Endodermal cell (in vitro differentiated cells): ENCODE data around the gene UBN1. TPM values are rescaled to one million over a fixed set of nuclear protein-coding genes. Genes with fewer than 3 reads are reported as not detected.

Experiments used
- DNase-seq: peaks from one replicate; pipeline ENCODE4 v3.0.0-alpha.2; 2017
- H3K27ac ChIP-seq: 2 replicates; pipeline ENCODE4 v1.5.1; 2013; ENCODE audit warnings: mild to moderate bottlenecking, low read depth, low read length, moderate library complexity
- H3K27me3 ChIP-seq: 2 replicates; pipeline ENCODE4 v1.6.1; 2013; ENCODE audit warnings: mild to moderate bottlenecking, low read length, moderate library complexity; ENCODE audit not compliant: insufficient read depth, control insufficient read depth, poor library complexity, severe bottlenecking
- H3K36me3 ChIP-seq: 2 replicates; pipeline ENCODE4 v1.7.0; 2013; ENCODE audit warnings: mild to moderate bottlenecking, low read length, moderate library complexity; ENCODE audit not compliant: control insufficient read depth, insufficient read depth
- H3K4me1 ChIP-seq: one replicate; pipeline ENCODE4 v1.7.0; 2013; ENCODE audit warnings: low read length; ENCODE audit not compliant: control insufficient read depth, insufficient read depth
- H3K4me3 ChIP-seq: 2 replicates; pipeline ENCODE4 v1.5.1; 2013; ENCODE audit warnings: mild to moderate bottlenecking, low read length, moderate library complexity
- H3K9ac ChIP-seq: 2 replicates; pipeline ENCODE4 v1.6.1; 2013; ENCODE audit warnings: mild to moderate bottlenecking, low read length, moderate library complexity; ENCODE audit not compliant: poor library complexity, severe bottlenecking; ENCODE audit errors: extremely low read depth
- H3K9me3 ChIP-seq: 2 replicates; pipeline ENCODE4 v1.6.1; 2013; ENCODE audit warnings: mild to moderate bottlenecking, low read length, moderate library complexity; ENCODE audit not compliant: control insufficient read depth
- H3K27ac Mint-ChIP-seq: 2 replicates; pipeline ENCODE4 v1.8.0; 2020; ENCODE audit warnings: mixed read lengths
- H3K27me3 Mint-ChIP-seq: 2 replicates; pipeline ENCODE4 v1.8.0; 2021; ENCODE audit warnings: mild to moderate bottlenecking, mixed read lengths; ENCODE audit not compliant: insufficient read depth
- H3K36me3 Mint-ChIP-seq: 2 replicates; pipeline ENCODE4 v1.8.0; 2020; ENCODE audit warnings: low read depth, mixed read lengths
- H3K4me1 Mint-ChIP-seq: 2 replicates; pipeline ENCODE4 v1.8.0; 2020; ENCODE audit warnings: mixed read lengths
- H3K4me3 Mint-ChIP-seq: 2 replicates; pipeline ENCODE4 v1.8.0; 2020; ENCODE audit warnings: mild to moderate bottlenecking, moderate library complexity, mixed read lengths
- H3K9me3 Mint-ChIP-seq: 2 replicates; pipeline ENCODE4 v1.8.0; 2020; ENCODE audit warnings: mild to moderate bottlenecking, mixed read lengths
- CTCF ChIP-seq: fragments of 200-600 bp; sonication (generic); conservative IDR thresholded peaks from 2 replicates; pipeline ENCODE4 v1.5.0; 2021; ENCODE audit warnings: antibody characterized with exemption, mild to moderate bottlenecking
- WGBS, 2 experiments: methylation state at CpG; one replicate each; pipeline versions ENCODE4 v1.1.5 to v1.1.7; 2013; ENCODE audit warnings: missing lambda C conversion rate in 2 of 2, mixed read lengths in 1 of 2; ENCODE audit not compliant: insufficient coverage in 1 of 2, insufficient read length in 1 of 2; 5-methylcytosine and 5-hydroxymethylcytosine counted together
- total RNA-seq, 2 donors: library from RNA; stranded (reverse); fragmentation: NEBNext Ultra II Directional in 1 of 2; extraction: Animal tissue kit (Norgen Biotek cat#: 25700) in 1 of 2; gene quantifications; 2 replicates in 1 of 2; 3 replicates in 1 of 2; pipeline ENCODE4 v1.2.1, GENCODE V29; 2021

The UBN1 gene
- total RNA-seq, 2 donors from 2014 or later = 36.8 to 46.7 TPM

GRCh38 chr16:4877380-4877685, 30.1 kb downstream of the UBN1 start:
- TF ChIP-seq CTCF = no peak
- Histone ChIP-seq H3K9me3 (no peaks in the 10 kb centered on the region), H3K9ac (no peak overlapping the region), H3K27ac (no peak overlapping the region), H3K4me1 (peaks cover 6% of the 10 kb centered on the region), H3K4me3 (no peak overlapping the region), H3K36me3 (peaks cover 94% of the 10 kb centered on the region), H3K27me3 (no peaks in the 10 kb centered on the region)
- Mint-ChIP-seq H3K4me3 (no peak overlapping the region), H3K36me3 (peaks cover 67% of the 10 kb centered on the region), H3K27me3 (no peaks in the 10 kb centered on the region), H3K9me3 (no peaks in the 10 kb centered on the region), H3K27ac (peak overlapping the region; percentile 52), H3K4me1 (peaks cover 5% of the 10 kb centered on the region)
- DNase-seq = no peak
- 93 to 96% methylated on average over 4 to 14 of the region's 14 CpGs for WGBS, 2 experiments

- Histone ChIP-seq H3K36me3 (peaks cover 95% of the 10 kb centered on the region), H3K4me3 (no peak overlapping the region), H3K9me3 (no peaks in the 10 kb centered on the region), H3K27me3 (no peaks in the 10 kb centered on the region), H3K9ac (no peak overlapping the region), H3K4me1 (peaks cover 6% of the 10 kb centered on the region), H3K27ac (no peak overlapping the region)
- no peak for TF ChIP-seq CTCF
- DNase-seq = no peak
- Mint-ChIP-seq H3K27me3 (no peaks in the 10 kb centered on the region), H3K4me3 (no peak overlapping the region), H3K27ac (no peak overlapping the region), H3K36me3 (peaks cover 74% of the 10 kb centered on the region), H3K4me1 (peaks cover 5% of the 10 kb centered on the region), H3K9me3 (no peaks in the 10 kb centered on the region)
- 86% methylated on average over 4 of the region's 4 CpGs; no CpG with 5 or more reads in 1 of the 2 experiments for WGBS, 2 experiments
Measured at GRCh38 chr16:4879049-4879448, 31.8 kb downstream of the UBN1 start.

GRCh38 chr16:4880006-4880580, 32.8 kb downstream of the UBN1 start:
- Mint-ChIP-seq H3K4me1 (peaks cover 5% of the 10 kb centered on the region), H3K9me3 (no peaks in the 10 kb centered on the region), H3K27ac (no peak overlapping the region), H3K36me3 (peaks cover 79% of the 10 kb centered on the region), H3K4me3 (no peak overlapping the region), H3K27me3 (no peaks in the 10 kb centered on the region)
- Histone ChIP-seq H3K4me1 (peaks cover 6% of the 10 kb centered on the region), H3K4me3 (no peak overlapping the region), H3K9me3 (no peaks in the 10 kb centered on the region), H3K27me3 (no peaks in the 10 kb centered on the region), H3K36me3 (peaks cover 88% of the 10 kb centered on the region), H3K27ac (no peak overlapping the region), H3K9ac (no peak overlapping the region)
- 93% methylated on average over 17 of the region's 17 CpGs for WGBS, 2 experiments
- TF ChIP-seq CTCF = no peak
- no peak for DNase-seq
